ENCODE results near the gene SLC1A1.
"Not testable (repeated sequence)": the region's sequence is repeated elsewhere in the genome, so short reads cannot be mapped to it uniquely, and the experiment has no call there.

- not testable (repeated sequence) for TF ChIP-seq CTCF, POLR2A (IDR thresholded peaks at IDR 0.05)
These were observed 115.8 kb downstream of the SLC1A1 start for GRCh38 chr9:4606033-4606432.

Data from uterus (tissue), 2 donors.